K562 (cell line): Measurements from ENCODE around the gene GGA3. TPM values are rescaled to one million over a fixed set of nuclear protein-coding genes. Genes with fewer than 3 reads are reported as not detected.

Experiments
- COPS2 ChIP-seq: fragments of 450-650 bp; conservative IDR thresholded peaks from 2 replicates; pipeline ENCODE4 v1.6.1; 2016; ENCODE audit warnings: mild to moderate bottlenecking, moderate library complexity
- HMG20A ChIP-seq: fragments of 450-650 bp; formaldehyde crosslinking; conservative IDR thresholded peaks from 2 replicates; pipeline ENCODE4 v1.4.0; 2020; ENCODE audit warnings: mild to moderate bottlenecking, mixed read lengths
- PHF20 ChIP-seq: fragments of 450-650 bp; IDR thresholded peaks from 2 replicates; pipeline ENCODE4 v1.6.1; 2018; ENCODE audit not compliant: partially characterized antibody
- POLR2G ChIP-seq: fragments of 200-400 bp; formaldehyde crosslinking; IDR thresholded peaks from 2 replicates; pipeline ENCODE4 v1.6.1; 2017; ENCODE audit warnings: low read depth, mild to moderate bottlenecking, antibody characterized with exemption, low read length, moderate library complexity
- ZNF766 ChIP-seq: fragments of 200-800 bp; sonication (Bioruptor generic); conservative IDR thresholded peaks from 2 replicates; pipeline ENCODE4 v1.6.1; 2016; ENCODE audit warnings: missing genetic modification characterization, missing compliant biosample characterization
- ZNF830 ChIP-seq: fragments of 250-450 bp; sonication (Bioruptor Pico); IDR thresholded peaks from 2 replicates; pipeline ENCODE4 v1.5.0; 2021; ENCODE audit warnings: mild to moderate bottlenecking
- polyA plus RNA-seq, 8 experiments: library from polyadenylated mRNA; depleted of rRNA in 4 of 8; stranded (reverse) in 5 of 8; unstranded in 3 of 8; fragments of >200 nt; fragmentation: Nextera tagmentation in 2 of 8; fragmentation: Illumina TruSeq in 1 of 8; extraction: Ambion mirVana in 2 of 8; extraction: Trizol in 1 of 8; gene quantifications; 2 replicates each; pipeline versions ENCODE4 v1.2.1 to v1.2.3, GENCODE V29; 2011 to 2014; ENCODE audit warnings: inconsistent platforms in 1 of 8, missing spikeins in 1 of 8
- total RNA-seq, 7 experiments: library from RNA; depleted of rRNA in 6 of 7; stranded (reverse); fragments of >200 nt in 6 of 7; fragmentation: Illumina TruSeq in 2 of 7; extraction: Trizol in 2 of 7; gene quantifications; 2 replicates each; pipeline versions ENCODE4 v1.2.1 to v1.2.3, GENCODE V29; 2011 to 2021; ENCODE audit warnings: low replicate concordance in 1 of 7
- TF ChIP-seq, protein P1 (sequence below): fragments of 450-650 bp; formaldehyde crosslinking; IDR thresholded peaks from 2 replicates; pipeline ENCODE4 v1.4.0; 2020; ENCODE audit warnings: mild to moderate bottlenecking, moderate library complexity
- TF ChIP-seq, protein P2 (sequence below), 2 experiments: IDR thresholded peaks; 2 replicates each; pipeline ENCODE4 v1.6.1; 2011; ENCODE audit warnings: borderline replicate concordance in 1 of 2, control low read depth in 1 of 2, low read depth in 1 of 2, low read length in 1 of 2, mild to moderate bottlenecking in 1 of 2, mixed read lengths in 1 of 2, moderate library complexity in 1 of 2; ENCODE audit not compliant: insufficient read depth in 1 of 2, insufficient read length in 1 of 2, poor library complexity in 1 of 2, severe bottlenecking in 1 of 2; ENCODE audit errors: extremely low read depth in 1 of 2
- TF ChIP-seq, protein P3 (sequence below): fragments of 250-450 bp; sonication (Bioruptor Pico); IDR thresholded peaks from 2 replicates; pipeline ENCODE4 v1.8.0; 2022; ENCODE audit warnings: moderate library complexity, mild to moderate bottlenecking, inconsistent platforms
- TF ChIP-seq, protein P4 (sequence below): sonication (generic); formaldehyde crosslinking; IDR thresholded peaks from 2 replicates; pipeline ENCODE4 v1.9.0; 2022; ENCODE audit warnings: mild to moderate bottlenecking, missing genetic modification reagents
- TF ChIP-seq, protein P5 (sequence below): fragments of 450-650 bp; IDR thresholded peaks from 2 replicates; pipeline ENCODE4 v1.6.1; 2016; ENCODE audit warnings: antibody characterized with exemption

Gene GGA3
- total and polyA plus RNA-seq, 9 of the 15 experiments (the other 6 are each of a cell fraction or from before 2014, with no cell fraction given): 5.7 to 64.9 (median 25.4) TPM

DNA sequence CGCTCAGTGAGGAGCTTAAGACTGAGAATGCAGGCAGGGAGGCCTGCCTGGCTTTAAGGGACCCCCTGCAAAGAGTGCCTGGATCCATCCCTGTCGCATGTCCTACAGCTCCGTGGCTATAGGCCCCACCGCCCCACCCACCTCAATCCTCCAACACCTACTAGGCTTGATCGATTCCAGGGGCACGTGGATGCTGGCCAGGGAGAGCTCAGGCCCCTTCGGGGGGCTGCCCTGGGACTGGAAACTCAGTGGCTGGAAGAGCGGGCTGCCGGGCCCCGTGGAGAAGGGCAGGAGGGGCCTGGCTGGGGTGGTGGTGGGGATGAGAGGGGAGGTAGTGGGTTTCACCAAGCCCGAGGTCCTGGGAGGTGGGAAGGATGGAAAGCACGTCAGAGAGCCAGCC, 22.2 kb downstream of the GGA3 start (continued):
- TF ChIP-seq, protein P1, sequence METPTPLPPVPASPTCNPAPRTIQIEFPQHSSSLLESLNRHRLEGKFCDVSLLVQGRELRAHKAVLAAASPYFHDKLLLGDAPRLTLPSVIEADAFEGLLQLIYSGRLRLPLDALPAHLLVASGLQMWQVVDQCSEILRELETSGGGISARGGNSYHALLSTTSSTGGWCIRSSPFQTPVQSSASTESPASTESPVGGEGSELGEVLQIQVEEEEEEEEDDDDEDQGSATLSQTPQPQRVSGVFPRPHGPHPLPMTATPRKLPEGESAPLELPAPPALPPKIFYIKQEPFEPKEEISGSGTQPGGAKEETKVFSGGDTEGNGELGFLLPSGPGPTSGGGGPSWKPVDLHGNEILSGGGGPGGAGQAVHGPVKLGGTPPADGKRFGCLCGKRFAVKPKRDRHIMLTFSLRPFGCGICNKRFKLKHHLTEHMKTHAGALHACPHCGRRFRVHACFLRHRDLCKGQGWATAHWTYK (CRISPR knock-in tag): no peak
- TF ChIP-seq, protein P2, sequence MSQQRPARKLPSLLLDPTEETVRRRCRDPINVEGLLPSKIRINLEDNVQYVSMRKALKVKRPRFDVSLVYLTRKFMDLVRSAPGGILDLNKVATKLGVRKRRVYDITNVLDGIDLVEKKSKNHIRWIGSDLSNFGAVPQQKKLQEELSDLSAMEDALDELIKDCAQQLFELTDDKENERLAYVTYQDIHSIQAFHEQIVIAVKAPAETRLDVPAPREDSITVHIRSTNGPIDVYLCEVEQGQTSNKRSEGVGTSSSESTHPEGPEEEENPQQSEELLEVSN (IDR thresholded peaks at IDR 0.05; ENCODE audit: borderline replicate concordance in 1 of 2, extremely low read depth in 1 of 2, insufficient read depth in 1 of 2, insufficient read length in 1 of 2, low read depth in 1 of 2, low read length in 1 of 2, poor library complexity in 1 of 2, severe bottlenecking in 1 of 2): no peak
- TF ChIP-seq ZNF830 (CRISPR knock-in tag): no peak
- TF ChIP-seq, protein P3, sequence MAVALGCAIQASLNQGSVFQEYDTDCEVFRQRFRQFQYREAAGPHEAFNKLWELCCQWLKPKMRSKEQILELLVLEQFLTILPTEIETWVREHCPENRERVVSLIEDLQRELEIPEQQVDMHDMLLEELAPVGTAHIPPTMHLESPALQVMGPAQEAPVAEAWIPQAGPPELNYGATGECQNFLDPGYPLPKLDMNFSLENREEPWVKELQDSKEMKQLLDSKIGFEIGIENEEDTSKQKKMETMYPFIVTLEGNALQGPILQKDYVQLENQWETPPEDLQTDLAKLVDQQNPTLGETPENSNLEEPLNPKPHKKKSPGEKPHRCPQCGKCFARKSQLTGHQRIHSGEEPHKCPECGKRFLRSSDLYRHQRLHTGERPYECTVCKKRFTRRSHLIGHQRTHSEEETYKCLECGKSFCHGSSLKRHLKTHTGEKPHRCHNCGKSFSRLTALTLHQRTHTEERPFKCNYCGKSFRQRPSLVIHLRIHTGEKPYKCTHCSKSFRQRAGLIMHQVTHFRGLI (CRISPR knock-in tag): no peak
- TF ChIP-seq, protein P4, sequence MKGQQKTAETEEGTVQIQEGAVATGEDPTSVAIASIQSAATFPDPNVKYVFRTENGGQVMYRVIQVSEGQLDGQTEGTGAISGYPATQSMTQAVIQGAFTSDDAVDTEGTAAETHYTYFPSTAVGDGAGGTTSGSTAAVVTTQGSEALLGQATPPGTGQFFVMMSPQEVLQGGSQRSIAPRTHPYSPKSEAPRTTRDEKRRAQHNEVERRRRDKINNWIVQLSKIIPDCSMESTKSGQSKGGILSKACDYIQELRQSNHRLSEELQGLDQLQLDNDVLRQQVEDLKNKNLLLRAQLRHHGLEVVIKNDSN: no peak
- no peak for TF ChIP-seq COPS2
- no peak for TF ChIP-seq ZNF766 (CRISPR knock-in tag)
- TF ChIP-seq POLR2G: peak; percentile 66; the same call in 1 of the 2 replicates
- TF ChIP-seq HMG20A (CRISPR knock-in tag): no peak
- TF ChIP-seq, protein P5, sequence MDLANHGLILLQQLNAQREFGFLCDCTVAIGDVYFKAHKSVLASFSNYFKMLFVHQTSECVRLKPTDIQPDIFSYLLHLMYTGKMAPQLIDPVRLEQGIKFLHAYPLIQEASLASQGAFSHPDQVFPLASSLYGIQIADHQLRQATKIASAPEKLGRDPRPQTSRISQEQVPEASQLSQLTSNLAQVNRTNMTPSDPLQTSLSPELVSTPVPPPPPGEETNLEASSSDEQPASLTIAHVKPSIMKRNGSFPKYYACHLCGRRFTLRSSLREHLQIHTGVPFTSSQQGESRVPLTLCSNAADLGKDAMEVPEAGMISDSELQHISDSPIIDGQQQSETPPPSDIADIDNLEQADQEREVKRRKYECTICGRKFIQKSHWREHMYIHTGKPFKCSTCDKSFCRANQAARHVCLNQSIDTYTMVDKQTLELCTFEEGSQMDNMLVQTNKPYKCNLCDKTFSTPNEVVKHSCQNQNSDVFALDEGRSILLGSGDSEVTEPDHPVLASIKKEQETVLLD: no peak
- no peak for TF ChIP-seq PHF20
